K562 (cell line): ENCODE results near the gene SGTB. TPM values are rescaled to one million over a fixed set of nuclear protein-coding genes. Genes with fewer than 3 reads are reported as not detected.

Experiments
- ATAC-seq: fragments of 200-7000 bp; cut with Tn5 transposase; 3 replicates; pipeline ENCODE4 v1.9.1; 2020; ENCODE audit warnings: moderate library complexity
- BruUV-seq: library from RNA; stranded (reverse); fragments of 400-500 nt; replicated peaks from 2 replicates; lab custom pipeline; 2021; lab: Mats Ljungman, UMichigan
- CTCF ChIA-PET: fragments of 300-600 bp; formaldehyde crosslinking; extraction: SDS; loops from one replicate; lab custom pipeline; 2021; ENCODE audit warnings: low intra/inter-chr PET ratio; lab: Yijun Ruan, JAX
- POLR2A ChIA-PET: fragments of 300-600, 350-650 bp; sonication (Branson Sonifier 250); formaldehyde crosslinking; extraction: SDS; loops from one replicate; lab custom pipeline; 2021; ENCODE audit warnings: antibody characterized with exemption, inconsistent platforms; lab: Yijun Ruan, JAX
- DNase-seq, 4 experiments: peaks; one replicate each; pipeline versions ENCODE4 v3.0.0 to v3.0.0-alpha.2; 2011 to 2018; ENCODE audit warnings: low spot score in 3 of 4, mixed read lengths in 3 of 4; ENCODE audit errors: extremely low read depth in 1 of 4
- FAIRE-seq: peaks from 2 replicates; lab custom pipeline; 2011; peaks lifted over from hg19 to GRCh38; lab: Jason Lieb, UNC
- H2AFZ ChIP-seq: 2 replicates; pipeline ENCODE4 v1.6.0; 2011; ENCODE audit warnings: low read depth, low read length, control low read depth, inconsistent platforms
- H3K27ac ChIP-seq: fragments of 200-600 bp; 3 replicates; pipeline ENCODE4 v1.8.0; 2011; ENCODE audit warnings: low read depth, mild to moderate bottlenecking, control low read depth, inconsistent platforms, low read length, moderate library complexity, mixed read lengths; ENCODE audit errors: extremely low read depth
- H3K27me3 ChIP-seq, 2 experiments: fragments of 300-600 bp in 1 of 2; 2 replicates in 1 of 2; 3 replicates in 1 of 2; pipeline versions ENCODE4 v1.6.0 to v1.8.0; 2011; ENCODE audit warnings: inconsistent platforms in 2 of 2, low read length in 2 of 2, mild to moderate bottlenecking in 1 of 2, mixed read lengths in 1 of 2, moderate library complexity in 1 of 2; ENCODE audit not compliant: control insufficient read depth in 2 of 2, insufficient read depth in 2 of 2
- H3K36me3 ChIP-seq: fragments of 300-600 bp; 3 replicates; pipeline ENCODE4 v1.8.0; 2011; ENCODE audit warnings: mild to moderate bottlenecking, low read length, inconsistent platforms; ENCODE audit not compliant: control insufficient read depth, insufficient read depth
- H3K4me1 ChIP-seq, 2 experiments: fragments of 200-600 bp in 1 of 2; replicated peaks in 1 of 2; 2 replicates in 1 of 2; 3 replicates in 1 of 2; pipeline versions ENCODE4 v1.5.1 to v1.8.0; 2011; ENCODE audit warnings: inconsistent platforms in 2 of 2, low read length in 2 of 2, mild to moderate bottlenecking in 1 of 2, mixed read lengths in 1 of 2, moderate library complexity in 1 of 2; ENCODE audit not compliant: control insufficient read depth in 2 of 2, insufficient read depth in 2 of 2
- H3K4me2 ChIP-seq: 2 replicates; pipeline ENCODE4 v1.6.1; 2011; ENCODE audit warnings: low read length, control low read depth, inconsistent platforms, mixed read lengths; ENCODE audit not compliant: insufficient read depth
- H3K4me3 ChIP-seq: fragments of 200-600 bp; sonication (generic), shearing (Covaris generic); 2 replicates; pipeline ENCODE4 v1.5.1; 2016; ENCODE audit warnings: control low read depth, inconsistent platforms
- H3K79me2 ChIP-seq: fragments of 200-600 bp; 3 replicates; pipeline ENCODE4 v1.8.0; 2011; ENCODE audit warnings: low read length, inconsistent platforms; ENCODE audit not compliant: control insufficient read depth, insufficient read depth
- H3K9ac ChIP-seq, 2 experiments: 2 replicates each; pipeline versions ENCODE4 v1.6.0 to v1.6.1; 2011; ENCODE audit warnings: low read depth in 2 of 2, low read length in 2 of 2, control low read depth in 1 of 2, inconsistent platforms in 1 of 2, mild to moderate bottlenecking in 1 of 2, mixed read lengths in 1 of 2; ENCODE audit not compliant: insufficient read depth in 1 of 2
- H3K9me1 ChIP-seq: one replicate; pipeline ENCODE4 v1.6.0; 2011; ENCODE audit warnings: inconsistent platforms, mild to moderate bottlenecking, low read length, moderate library complexity; ENCODE audit not compliant: control insufficient read depth, insufficient read depth
- H3K9me3 ChIP-seq: replicated peaks from 2 replicates; pipeline ENCODE4 v1.5.1; 2011; ENCODE audit warnings: low read depth, low read length, inconsistent platforms; ENCODE audit not compliant: control insufficient read depth, insufficient read depth
- H4K20me1 ChIP-seq: replicated peaks from 2 replicates; pipeline ENCODE4 v1.6.1; 2011; ENCODE audit warnings: low read length, inconsistent platforms, mixed read lengths; ENCODE audit not compliant: control insufficient read depth, insufficient read depth
- FUS ChIP-seq: fragments of 200-400 bp; formaldehyde crosslinking; optimal IDR thresholded peaks from 2 replicates; pipeline ENCODE3; 2017; ENCODE audit warnings: low read depth, low read length
- MBD1 ChIP-seq: fragments of 250-450 bp; sonication (Bioruptor Pico); IDR thresholded peaks from 2 replicates; pipeline ENCODE4 v1.8.0; 2022; ENCODE audit warnings: inconsistent platforms
- MTA3 ChIP-seq: fragments of 450-650 bp; formaldehyde crosslinking; IDR thresholded peaks from 2 replicates; pipeline ENCODE4 v1.6.1; 2017; ENCODE audit warnings: mild to moderate bottlenecking, borderline replicate concordance
- NFE2 ChIP-seq: IDR thresholded peaks from 2 replicates; pipeline ENCODE4 v1.6.1; 2014; ENCODE audit warnings: antibody characterized with exemption, low read depth
- TEAD1 ChIP-seq, 2 experiments: fragments of 450-650 bp in 1 of 2; sonication (generic) in 1 of 2; formaldehyde crosslinking; IDR thresholded peaks; 2 replicates each; pipeline versions ENCODE4 v1.4.0 to v1.8.0; 2020 to 2022; ENCODE audit warnings: mild to moderate bottlenecking in 2 of 2, missing genetic modification reagents in 1 of 2
- ZNF444 ChIP-seq: fragments of 250-450 bp; sonication (Bioruptor Pico); IDR thresholded peaks from 2 replicates; pipeline ENCODE4 v1.4.0; 2020; ENCODE audit warnings: mild to moderate bottlenecking, moderate library complexity
- ZNF764 ChIP-seq: fragments of 250-450 bp; sonication (Bioruptor Pico); IDR thresholded peaks from 2 replicates; pipeline ENCODE4 v1.4.0; 2020; ENCODE audit warnings: low read depth, mild to moderate bottlenecking, moderate library complexity
- WGBS: fragments of 100-300 bp; shearing (Covaris generic); methylation state at CpG from one replicate; pipeline ENCODE4 v1.1.6; 2016; ENCODE audit warnings: low coverage, mixed read lengths; ENCODE audit not compliant: insufficient coverage; ENCODE audit errors: missing lambda C conversion rate; 5-methylcytosine and 5-hydroxymethylcytosine counted together
- in situ Hi-C: fragments of 300-500 bp; cut with MboI; formaldehyde crosslinking; loops from 4 replicates; pipeline ENCODE4 v1.15.0; 2018; ENCODE audit warnings: inconsistent platforms, mixed read lengths
- intact Hi-C: fragments of 100-400 bp; cut with micrococcal nuclease; formaldehyde crosslinking; loops from 2 replicates; pipeline ENCODE4 v1.14.2; 2022
- polyA plus RNA-seq, 8 experiments: library from polyadenylated mRNA; depleted of rRNA in 4 of 8; stranded (reverse) in 5 of 8; unstranded in 3 of 8; fragments of >200 nt; fragmentation: Nextera tagmentation in 2 of 8; fragmentation: Illumina TruSeq in 1 of 8; extraction: Ambion mirVana in 2 of 8; extraction: Trizol in 1 of 8; gene quantifications; 2 replicates each; pipeline versions ENCODE4 v1.2.1 to v1.2.3, GENCODE V29; 2011 to 2014; ENCODE audit warnings: inconsistent platforms in 1 of 8, missing spikeins in 1 of 8
- total RNA-seq, 7 experiments: library from RNA; depleted of rRNA in 6 of 7; stranded (reverse); fragments of >200 nt in 6 of 7; fragmentation: Illumina TruSeq in 2 of 7; extraction: Trizol in 2 of 7; gene quantifications; 2 replicates each; pipeline versions ENCODE4 v1.2.1 to v1.2.3, GENCODE V29; 2011 to 2021; ENCODE audit warnings: low replicate concordance in 1 of 7

The SGTB gene
- total and polyA plus RNA-seq, 9 of the 15 experiments (the other 6 are each of a cell fraction or from before 2014, with no cell fraction given): 1.3 to 8.4 (median 4.8) TPM

GRCh38 chr5:65651144-65651543 is 70.8 kb downstream of the SGTB start:
- no peak overlapping the region for H3K27ac ChIP-seq
- no peaks in the 10 kb centered on the region for H3K9me3 ChIP-seq
- CTCF ChIA-PET: no interaction called here
- WGBS: 72% methylated on average over 4 of the region's 5 CpGs
- ATAC-seq (no peak), DNase-seq (no peak), FAIRE-seq (peak; percentile 15)
- H3K9me1 ChIP-seq: no peaks in the 10 kb centered on the region
- no peak overlapping the region; a peak in 1 of 4 replicates for H3K9ac ChIP-seq
- TF ChIP-seq MBD1 (CRISPR knock-in tag): no peak
- no peak for TF ChIP-seq ZNF444 (CRISPR knock-in tag)
- no peak for TF ChIP-seq MTA3
- no peak for TF ChIP-seq NFE2
- no peak for TF ChIP-seq FUS
- no peak for TF ChIP-seq TEAD1 (CRISPR knock-in tag; IDR thresholded peaks at IDR 0.05)
- TF ChIP-seq ZNF764 (CRISPR knock-in tag): no peak
- in situ Hi-C loops: no loop called here
- no peaks in the 10 kb centered on the region for H3K4me1 ChIP-seq
- no peak overlapping the region for H3K4me2 ChIP-seq
- peaks cover 24% of the 10 kb centered on the region; the same call in 2 of the 3 replicates for H3K36me3 ChIP-seq
- H3K4me3 ChIP-seq: no peak overlapping the region
- POLR2A ChIA-PET: interaction anchor here (0.6 to 1.7 kb wide), 6 partner anchors 10 to 74 kb away, joined by 3 to 5 read pairs (median 4); partner anchors contain the start of genes SHLD3 and TRAPPC13
- H2AFZ ChIP-seq: no peak overlapping the region
- no peaks in the 10 kb centered on the region for H3K79me2 ChIP-seq
- H3K27me3 ChIP-seq: no peaks in the 10 kb centered on the region
- BruUV-seq: no TSS peak
- no peaks in the 10 kb centered on the region for H4K20me1 ChIP-seq
- intact Hi-C loops: no loop called here
